ENCODE results near the gene DPF3. TPM values are rescaled to one million over a fixed set of nuclear protein-coding genes. Genes with fewer than 3 reads are reported as not detected.

DPF3 gene
- total and polyA plus RNA-seq, 2 of the 13 experiments (the other 11 are each of a cell fraction or from before 2014, with no cell fraction given) = 0.09 to 0.60 TPM

DNA sequence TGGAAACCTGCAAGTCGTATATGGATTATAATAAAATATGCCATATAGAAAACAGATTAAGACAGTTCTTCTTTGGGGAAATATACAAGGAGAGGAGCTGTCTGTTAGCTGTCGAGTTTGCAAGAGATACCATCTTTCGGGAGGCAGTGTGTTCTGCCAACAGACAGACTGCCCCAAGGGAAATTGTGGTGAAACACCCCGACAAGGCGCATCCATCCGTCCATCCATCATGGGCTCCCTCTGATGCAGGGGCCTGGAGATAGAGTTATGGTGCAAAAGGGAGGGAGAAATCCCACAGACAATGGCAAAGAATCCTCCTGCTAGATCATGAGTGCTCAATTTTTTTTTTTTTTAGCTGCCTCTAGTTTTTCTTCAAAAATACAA, 156.3 kb downstream of the DPF3 start:
- ATAC-seq (no peak), FAIRE-seq (no peak), DNase-seq (ENCODE audit: low spot score) (no peak)
- TF ChIP-seq RFX5 (IDR thresholded peaks at IDR 0.05; ENCODE audit: low read depth, low read length) = no peak
- no peak for TF ChIP-seq ZNF510 (CRISPR knock-in tag; IDR thresholded peaks at IDR 0.05; ENCODE audit: low read depth)
- TF ChIP-seq NCOA5 (CRISPR knock-in tag; IDR thresholded peaks at IDR 0.05) = no peak
- TF ChIP-seq, protein P1, sequence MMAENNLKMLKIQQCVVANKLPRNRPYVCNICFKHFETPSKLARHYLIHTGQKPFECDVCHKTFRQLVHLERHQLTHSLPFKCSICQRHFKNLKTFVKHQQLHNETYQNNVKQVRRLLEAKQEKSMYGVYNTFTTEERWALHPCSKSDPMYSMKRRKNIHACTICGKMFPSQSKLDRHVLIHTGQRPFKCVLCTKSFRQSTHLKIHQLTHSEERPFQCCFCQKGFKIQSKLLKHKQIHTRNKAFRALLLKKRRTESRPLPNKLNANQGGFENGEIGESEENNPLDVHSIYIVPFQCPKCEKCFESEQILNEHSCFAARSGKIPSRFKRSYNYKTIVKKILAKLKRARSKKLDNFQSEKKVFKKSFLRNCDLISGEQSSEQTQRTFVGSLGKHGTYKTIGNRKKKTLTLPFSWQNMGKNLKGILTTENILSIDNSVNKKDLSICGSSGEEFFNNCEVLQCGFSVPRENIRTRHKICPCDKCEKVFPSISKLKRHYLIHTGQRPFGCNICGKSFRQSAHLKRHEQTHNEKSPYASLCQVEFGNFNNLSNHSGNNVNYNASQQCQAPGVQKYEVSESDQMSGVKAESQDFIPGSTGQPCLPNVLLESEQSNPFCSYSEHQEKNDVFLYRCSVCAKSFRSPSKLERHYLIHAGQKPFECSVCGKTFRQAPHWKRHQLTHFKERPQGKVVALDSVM (CRISPR knock-in tag; IDR thresholded peaks at IDR 0.05) = no peak
- TF ChIP-seq MZF1 (CRISPR knock-in tag; IDR thresholded peaks at IDR 0.05; ENCODE audit: borderline replicate concordance) = no peak
- TF ChIP-seq ASH2L (IDR thresholded peaks at IDR 0.05; ENCODE audit: insufficient read length, low read depth, low read length) = no peak
- TF ChIP-seq HMG20A (CRISPR knock-in tag; IDR thresholded peaks at IDR 0.05; ENCODE audit: borderline replicate concordance) = no peak
- TF ChIP-seq HNRNPL (IDR thresholded peaks at IDR 0.05; ENCODE audit: low read depth, low read length) = no peak
- TF ChIP-seq, protein P2, sequence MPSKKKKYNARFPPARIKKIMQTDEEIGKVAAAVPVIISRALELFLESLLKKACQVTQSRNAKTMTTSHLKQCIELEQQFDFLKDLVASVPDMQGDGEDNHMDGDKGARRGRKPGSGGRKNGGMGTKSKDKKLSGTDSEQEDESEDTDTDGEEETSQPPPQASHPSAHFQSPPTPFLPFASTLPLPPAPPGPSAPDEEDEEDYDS (CRISPR knock-in tag; IDR thresholded peaks at IDR 0.05) = no peak
- no peak for TF ChIP-seq TBX2 (CRISPR knock-in tag; IDR thresholded peaks at IDR 0.05; ENCODE audit: borderline replicate concordance)
- TF ChIP-seq ZNF543 (CRISPR knock-in tag; IDR thresholded peaks at IDR 0.05) = no peak
- TF ChIP-seq IRF2 (CRISPR knock-in tag; IDR thresholded peaks at IDR 0.05) = no peak
- no peak for TF ChIP-seq ESRRA (CRISPR knock-in tag; IDR thresholded peaks at IDR 0.05; ENCODE audit: low read depth)
- TF ChIP-seq, protein P3, sequence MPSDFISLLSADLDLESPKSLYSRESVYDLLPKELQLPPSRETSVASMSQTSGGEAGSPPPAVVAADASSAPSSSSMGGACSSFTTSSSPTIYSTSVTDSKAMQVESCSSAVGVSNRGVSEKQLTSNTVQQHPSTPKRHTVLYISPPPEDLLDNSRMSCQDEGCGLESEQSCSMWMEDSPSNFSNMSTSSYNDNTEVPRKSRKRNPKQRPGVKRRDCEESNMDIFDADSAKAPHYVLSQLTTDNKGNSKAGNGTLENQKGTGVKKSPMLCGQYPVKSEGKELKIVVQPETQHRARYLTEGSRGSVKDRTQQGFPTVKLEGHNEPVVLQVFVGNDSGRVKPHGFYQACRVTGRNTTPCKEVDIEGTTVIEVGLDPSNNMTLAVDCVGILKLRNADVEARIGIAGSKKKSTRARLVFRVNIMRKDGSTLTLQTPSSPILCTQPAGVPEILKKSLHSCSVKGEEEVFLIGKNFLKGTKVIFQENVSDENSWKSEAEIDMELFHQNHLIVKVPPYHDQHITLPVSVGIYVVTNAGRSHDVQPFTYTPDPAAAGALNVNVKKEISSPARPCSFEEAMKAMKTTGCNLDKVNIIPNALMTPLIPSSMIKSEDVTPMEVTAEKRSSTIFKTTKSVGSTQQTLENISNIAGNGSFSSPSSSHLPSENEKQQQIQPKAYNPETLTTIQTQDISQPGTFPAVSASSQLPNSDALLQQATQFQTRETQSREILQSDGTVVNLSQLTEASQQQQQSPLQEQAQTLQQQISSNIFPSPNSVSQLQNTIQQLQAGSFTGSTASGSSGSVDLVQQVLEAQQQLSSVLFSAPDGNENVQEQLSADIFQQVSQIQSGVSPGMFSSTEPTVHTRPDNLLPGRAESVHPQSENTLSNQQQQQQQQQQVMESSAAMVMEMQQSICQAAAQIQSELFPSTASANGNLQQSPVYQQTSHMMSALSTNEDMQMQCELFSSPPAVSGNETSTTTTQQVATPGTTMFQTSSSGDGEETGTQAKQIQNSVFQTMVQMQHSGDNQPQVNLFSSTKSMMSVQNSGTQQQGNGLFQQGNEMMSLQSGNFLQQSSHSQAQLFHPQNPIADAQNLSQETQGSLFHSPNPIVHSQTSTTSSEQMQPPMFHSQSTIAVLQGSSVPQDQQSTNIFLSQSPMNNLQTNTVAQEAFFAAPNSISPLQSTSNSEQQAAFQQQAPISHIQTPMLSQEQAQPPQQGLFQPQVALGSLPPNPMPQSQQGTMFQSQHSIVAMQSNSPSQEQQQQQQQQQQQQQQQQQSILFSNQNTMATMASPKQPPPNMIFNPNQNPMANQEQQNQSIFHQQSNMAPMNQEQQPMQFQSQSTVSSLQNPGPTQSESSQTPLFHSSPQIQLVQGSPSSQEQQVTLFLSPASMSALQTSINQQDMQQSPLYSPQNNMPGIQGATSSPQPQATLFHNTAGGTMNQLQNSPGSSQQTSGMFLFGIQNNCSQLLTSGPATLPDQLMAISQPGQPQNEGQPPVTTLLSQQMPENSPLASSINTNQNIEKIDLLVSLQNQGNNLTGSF (CRISPR knock-in tag; IDR thresholded peaks at IDR 0.05) = no peak
- no peak for TF ChIP-seq ZNF3 (CRISPR knock-in tag; IDR thresholded peaks at IDR 0.05)
- TF ChIP-seq, protein P4, sequence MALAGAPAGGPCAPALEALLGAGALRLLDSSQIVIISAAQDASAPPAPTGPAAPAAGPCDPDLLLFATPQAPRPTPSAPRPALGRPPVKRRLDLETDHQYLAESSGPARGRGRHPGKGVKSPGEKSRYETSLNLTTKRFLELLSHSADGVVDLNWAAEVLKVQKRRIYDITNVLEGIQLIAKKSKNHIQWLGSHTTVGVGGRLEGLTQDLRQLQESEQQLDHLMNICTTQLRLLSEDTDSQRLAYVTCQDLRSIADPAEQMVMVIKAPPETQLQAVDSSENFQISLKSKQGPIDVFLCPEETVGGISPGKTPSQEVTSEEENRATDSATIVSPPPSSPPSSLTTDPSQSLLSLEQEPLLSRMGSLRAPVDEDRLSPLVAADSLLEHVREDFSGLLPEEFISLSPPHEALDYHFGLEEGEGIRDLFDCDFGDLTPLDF (CRISPR knock-in tag; IDR thresholded peaks at IDR 0.05) = no peak
- Histone ChIP-seq H4K20me1 (ENCODE audit: insufficient read depth, low read length) (no peaks in the 10 kb centered on the region), H2AFZ (ENCODE audit: low read length) (no peak overlapping the region), H3K4me2 (ENCODE audit: low read depth, low read length) (no peak overlapping the region), H3K27me3 (ENCODE audit: control insufficient read depth in 1 of 2, insufficient read depth in 2 of 2, low read length in 2 of 2) (peaks cover 0 to 18% of the 10 kb centered on the region in 2 experiments; a peak in 3 of 5 replicates), H3K9ac (ENCODE audit: insufficient read depth, low read depth, low read length) (no peak overlapping the region), H3K27ac (ENCODE audit: extremely low read length, insufficient read depth, low read length) (no peak overlapping the region), H3K4me1 (ENCODE audit: insufficient read depth, low read length) (no peaks in the 10 kb centered on the region), H3K9me3 (ENCODE audit: low read length) (no peaks in the 10 kb centered on the region), H3K4me3 (replicated peaks in 1 of 3; ENCODE audit: insufficient read depth in 1 of 3, low read depth in 2 of 3, low read length in 3 of 3) (no peak overlapping the region), H3K36me3 (replicated peaks in 1 of 2; ENCODE audit: control insufficient read depth in 1 of 2, insufficient read depth in 2 of 2, low read length in 2 of 2) (no peaks in the 10 kb centered on the region), H3K79me2 (ENCODE audit: insufficient read depth, low read length) (no peaks in the 10 kb centered on the region)
- WGBS (ENCODE audit: low lambda C conversion rate) = 29% methylated on average over 3 of the region's 6 CpGs
- POLR2A ChIA-PET = no interaction called here
- CTCF ChIA-PET (ENCODE audit: low intra/inter-chr PET ratio, low total read pairs) = no interaction called here
- intact Hi-C loops (cut with micrococcal nuclease; ENCODE audit: unreplicated experiment) (no loop called here), in situ Hi-C loops (cut with HindIII; ENCODE audit: extremely low pct_ligation_motif_present, low pct_unique_long_range_greater_than_20kb) (no loop called here)
- no TSS peak for BruUV-seq (replicated peaks)
